ENCODE data around the gene DLG2.

The DLG2 gene

GRCh38 chr11:84962018-84962417, 665.1 kb downstream of the DLG2 start:
- DNase-seq: no peak

GRCh38 chr11:84958295-84958694, 668.8 kb downstream of the DLG2 start:
- no peak for DNase-seq

GRCh38 chr11:84950569-84951270, 676.4 kb downstream of the DLG2 start:
- DNase-seq: no peak

GRCh38 chr11:84947970-84948580, 679.1 kb downstream of the DLG2 start:
- DNase-seq: no peak

GRCh38 chr11:84947070-84947469, 680.1 kb downstream of the DLG2 start:
- no peak for DNase-seq

GRCh38 chr11:84930863-84931262, 696.3 kb downstream of the DLG2 start:
- DNase-seq: no peak

GRCh38 chr11:84929738-84930137, 697.4 kb downstream of the DLG2 start:
- no peak for DNase-seq

GRCh38 chr11:84924154-84924692, 702.9 kb downstream of the DLG2 start:
- no peak for DNase-seq

- no peak for DNase-seq
Measured at GRCh38 chr11:84923489-84923888, 703.7 kb downstream of the DLG2 start.

- no peak for DNase-seq
Measured at GRCh38 chr11:84922836-84923235, 704.3 kb downstream of the DLG2 start.

GRCh38 chr11:84922212-84922805, 704.8 kb downstream of the DLG2 start:
- DNase-seq: no peak

GRCh38 chr11:84914511-84914910, 712.6 kb downstream of the DLG2 start:
- DNase-seq: no peak

- no peak for DNase-seq
Measured at GRCh38 chr11:84909740-84910139, 717.4 kb downstream of the DLG2 start.

GRCh38 chr11:84906995-84907394, 720.1 kb downstream of the DLG2 start:
- DNase-seq: no peak

GRCh38 chr11:84905411-84905810, 721.7 kb downstream of the DLG2 start:
- DNase-seq: no peak

GRCh38 chr11:84902445-84902844, 724.7 kb downstream of the DLG2 start:
- no peak for DNase-seq

- DNase-seq: no peak
Measured at GRCh38 chr11:84901991-84902390, 725.2 kb downstream of the DLG2 start.

- no peak for DNase-seq
Measured at GRCh38 chr11:84899740-84900139, 727.4 kb downstream of the DLG2 start.

GRCh38 chr11:84899134-84899533, 728.0 kb downstream of the DLG2 start:
- DNase-seq: no peak

- no peak for DNase-seq
Measured at GRCh38 chr11:84894666-84895065, 732.5 kb downstream of the DLG2 start.

GRCh38 chr11:84890676-84891075, 736.5 kb downstream of the DLG2 start:
- DNase-seq: no peak

GRCh38 chr11:84889556-84889955, 737.6 kb downstream of the DLG2 start:
- DNase-seq: no peak

- no peak for DNase-seq
Measured at GRCh38 chr11:84887055-84887629, 740.0 kb downstream of the DLG2 start.

- DNase-seq: no peak
Measured at GRCh38 chr11:84886344-84886743, 740.8 kb downstream of the DLG2 start.

All from T1000 (cell line).